Mesendoderm (in vitro differentiated cells): ENCODE measurements around the gene STX11.

ENCODE experiments used
- DNase-seq: peaks from one replicate; pipeline ENCODE4 v3.0.0; 2013
- H2AK5ac ChIP-seq: 2 replicates; pipeline ENCODE4 v1.6.1; 2013; ENCODE audit warnings: low read length, inconsistent platforms
- H2BK120ac ChIP-seq: 2 replicates; pipeline ENCODE4 v1.6.1; 2013; ENCODE audit warnings: low read depth, mild to moderate bottlenecking, low read length, moderate library complexity, mixed read lengths
- H2BK15ac ChIP-seq: replicated peaks from 2 replicates; pipeline ENCODE4 v1.6.1; 2013; ENCODE audit warnings: low read depth, mild to moderate bottlenecking, moderate library complexity
- H2BK5ac ChIP-seq: 2 replicates; pipeline ENCODE4 v1.6.1; 2013; ENCODE audit warnings: low read length, inconsistent platforms
- H3K18ac ChIP-seq: 2 replicates; pipeline ENCODE4 v1.6.1; 2013; ENCODE audit warnings: mild to moderate bottlenecking, low read length, mixed read lengths
- H3K23ac ChIP-seq: one replicate; pipeline ENCODE4 v1.6.1; 2013; ENCODE audit warnings: low read length
- H3K27ac ChIP-seq: 2 replicates; pipeline ENCODE4 v1.5.1; 2013; ENCODE audit warnings: low read depth, mild to moderate bottlenecking, inconsistent platforms, low read length, moderate library complexity
- H3K27me3 ChIP-seq: 2 replicates; pipeline ENCODE4 v1.6.1; 2013; ENCODE audit warnings: low read length, control low read depth, mild to moderate bottlenecking, inconsistent platforms; ENCODE audit not compliant: insufficient read depth, poor library complexity
- H3K36me3 ChIP-seq: 2 replicates; pipeline ENCODE4 v1.6.1; 2013; ENCODE audit warnings: low read length, inconsistent platforms; ENCODE audit not compliant: control insufficient read depth, insufficient read depth
- H3K4ac ChIP-seq: one replicate; pipeline ENCODE4 v1.6.1; 2013; ENCODE audit warnings: low read depth, mild to moderate bottlenecking, low read length, moderate library complexity
- H3K4me1 ChIP-seq: 2 replicates; pipeline ENCODE4 v1.6.1; 2013; ENCODE audit warnings: low read depth, low read length, inconsistent platforms; ENCODE audit not compliant: control insufficient read depth
- H3K4me2 ChIP-seq: 2 replicates; pipeline ENCODE4 v1.6.1; 2013; ENCODE audit warnings: low read length
- H3K4me3 ChIP-seq: 2 replicates; pipeline ENCODE4 v1.5.1; 2013; ENCODE audit warnings: mild to moderate bottlenecking, low read length
- H3K56ac ChIP-seq: one replicate; pipeline ENCODE4 v1.6.1; 2013; ENCODE audit warnings: low read length
- H3K79me1 ChIP-seq: 2 replicates; pipeline ENCODE4 v1.6.1; 2013; ENCODE audit warnings: low read length, inconsistent platforms
- H3K79me2 ChIP-seq: 2 replicates; pipeline ENCODE4 v1.6.1; 2013; ENCODE audit warnings: mild to moderate bottlenecking, low read length; ENCODE audit not compliant: control insufficient read depth, insufficient read depth
- H3K9ac ChIP-seq: 2 replicates; pipeline ENCODE4 v1.6.1; 2013; ENCODE audit warnings: low read length, inconsistent platforms
- H4K5ac ChIP-seq: one replicate; pipeline ENCODE4 v1.6.1; 2013; ENCODE audit warnings: low read length
- H4K8ac ChIP-seq: one replicate; pipeline ENCODE4 v1.6.1; 2013; ENCODE audit warnings: low read depth, mild to moderate bottlenecking, control low read depth, low read length, moderate library complexity
- WGBS: extraction: QIAGEN DNeasy Blood & Tissue Kit; methylation state at CpG from one replicate; pipeline ENCODE4 v1.1.7; 2013; ENCODE audit warnings: low lambda C conversion rate, missing lambda C conversion rate; ENCODE audit not compliant: insufficient coverage; ENCODE audit errors: extremely low coverage; 5-methylcytosine and 5-hydroxymethylcytosine counted together

Gene STX11

GRCh38 chr6:144143106-144143505 is 7.2 kb upstream of the STX11 start:
- no peak overlapping the region for H2BK15ac ChIP-seq
- H3K27ac ChIP-seq = no peak overlapping the region
- no peak overlapping the region for H2AK5ac ChIP-seq
- H3K4ac ChIP-seq = no peak overlapping the region
- H3K9ac ChIP-seq = no peak overlapping the region
- WGBS = no CpG with 5 or more reads among the region's 1 CpG
- H4K5ac ChIP-seq = no peak overlapping the region
- H3K23ac ChIP-seq = no peak overlapping the region
- no peak overlapping the region for H3K4me3 ChIP-seq
- no peak overlapping the region for H2BK5ac ChIP-seq
- no peak overlapping the region for H3K18ac ChIP-seq
- H3K4me2 ChIP-seq = no peak overlapping the region
- H4K8ac ChIP-seq = no peak overlapping the region
- H3K79me2 ChIP-seq = no peaks in the 10 kb centered on the region
- H3K56ac ChIP-seq = no peak overlapping the region
- H3K36me3 ChIP-seq = no peaks in the 10 kb centered on the region
- no peaks in the 10 kb centered on the region for H3K4me1 ChIP-seq
- no peak for DNase-seq
- no peaks in the 10 kb centered on the region for H3K27me3 ChIP-seq
- no peak overlapping the region for H2BK120ac ChIP-seq
- no peaks in the 10 kb centered on the region for H3K79me1 ChIP-seq

- Histone ChIP-seq H3K4me2 (no peak overlapping the region), H3K36me3 (no peaks in the 10 kb centered on the region), H4K5ac (no peak overlapping the region), H3K27ac (no peak overlapping the region), H4K8ac (no peak overlapping the region), H2AK5ac (no peak overlapping the region), H3K79me2 (no peaks in the 10 kb centered on the region), H3K4ac (no peak overlapping the region), H3K4me1 (no peaks in the 10 kb centered on the region), H2BK5ac (no peak overlapping the region), H3K79me1 (no peaks in the 10 kb centered on the region), H3K23ac (no peak overlapping the region), H3K27me3 (peaks cover 3% of the 10 kb centered on the region), H3K18ac (no peak overlapping the region), H2BK15ac (no peak overlapping the region), H2BK120ac (no peak overlapping the region), H3K9ac (no peak overlapping the region), H3K4me3 (no peak overlapping the region), H3K56ac (no peak overlapping the region)
- DNase-seq = no peak
Measured at GRCh38 chr6:144143878-144144277, 6.4 kb upstream of the STX11 start.

GRCh38 chr6:144144996-144145395 is 5.3 kb upstream of the STX11 start:
- WGBS = no CpG with 5 or more reads among the region's 1 CpG
- Histone ChIP-seq H3K36me3 (no peaks in the 10 kb centered on the region), H3K18ac (no peak overlapping the region), H3K4me2 (no peak overlapping the region), H3K23ac (no peak overlapping the region), H3K79me1 (no peaks in the 10 kb centered on the region), H3K9ac (no peak overlapping the region), H2BK15ac (no peak overlapping the region), H3K79me2 (no peaks in the 10 kb centered on the region), H2BK5ac (no peak overlapping the region), H3K4me3 (no peak overlapping the region), H4K8ac (no peak overlapping the region), H2BK120ac (no peak overlapping the region), H2AK5ac (no peak overlapping the region), H3K56ac (no peak overlapping the region), H3K27me3 (peaks cover 7% of the 10 kb centered on the region), H3K27ac (no peak overlapping the region), H4K5ac (no peak overlapping the region), H3K4ac (no peak overlapping the region), H3K4me1 (no peaks in the 10 kb centered on the region)
- no peak for DNase-seq

- Histone ChIP-seq H2AK5ac (no peak overlapping the region), H3K4me2 (no peak overlapping the region), H2BK5ac (no peak overlapping the region), H3K27me3 (peaks cover 7% of the 10 kb centered on the region), H3K4me1 (no peaks in the 10 kb centered on the region), H3K4me3 (no peak overlapping the region), H3K23ac (no peak overlapping the region), H3K79me2 (no peaks in the 10 kb centered on the region), H2BK120ac (no peak overlapping the region), H3K36me3 (no peaks in the 10 kb centered on the region), H3K18ac (no peak overlapping the region), H3K27ac (no peak overlapping the region), H4K5ac (no peak overlapping the region), H3K4ac (no peak overlapping the region), H3K9ac (no peak overlapping the region), H4K8ac (no peak overlapping the region), H3K79me1 (no peaks in the 10 kb centered on the region), H2BK15ac (no peak overlapping the region), H3K56ac (no peak overlapping the region)
- no CpG with 5 or more reads among the region's 2 CpGs for WGBS
- DNase-seq = no peak
Measured at GRCh38 chr6:144145541-144145940, 4.8 kb upstream of the STX11 start.

- H3K4ac ChIP-seq = no peak overlapping the region
- no peak overlapping the region for H3K27ac ChIP-seq
- H3K4me3 ChIP-seq = no peak overlapping the region
- H2BK5ac ChIP-seq = no peak overlapping the region
- no CpG with 5 or more reads among the region's 4 CpGs for WGBS
- H3K4me2 ChIP-seq = no peak overlapping the region
- H3K27me3 ChIP-seq = peaks cover 7% of the 10 kb centered on the region
- no peak overlapping the region for H2AK5ac ChIP-seq
- H2BK15ac ChIP-seq = no peak overlapping the region
- H3K23ac ChIP-seq = no peak overlapping the region
- H4K5ac ChIP-seq = no peak overlapping the region
- no peak for DNase-seq
- H3K79me2 ChIP-seq = no peaks in the 10 kb centered on the region
- no peak overlapping the region for H3K18ac ChIP-seq
- no peak overlapping the region for H2BK120ac ChIP-seq
- peaks cover 3% of the 10 kb centered on the region for H3K4me1 ChIP-seq
- no peaks in the 10 kb centered on the region for H3K79me1 ChIP-seq
- no peaks in the 10 kb centered on the region for H3K36me3 ChIP-seq
- H3K9ac ChIP-seq = no peak overlapping the region
- H3K56ac ChIP-seq = no peak overlapping the region
- H4K8ac ChIP-seq = no peak overlapping the region
Measured at GRCh38 chr6:144148886-144149285, 1.4 kb upstream of the STX11 start.

GRCh38 chr6:144149558-144149893 is 791 bp upstream of the STX11 start:
- Histone ChIP-seq H2BK15ac (no peak overlapping the region), H2BK120ac (no peak overlapping the region), H3K56ac (peak overlapping the region; percentile 71), H4K8ac (no peak overlapping the region), H2AK5ac (no peak overlapping the region), H3K27ac (no peak overlapping the region), H3K27me3 (peaks cover 7% of the 10 kb centered on the region), H3K79me2 (no peaks in the 10 kb centered on the region), H3K79me1 (no peaks in the 10 kb centered on the region), H3K4me2 (peak overlapping the region; percentile 92), H4K5ac (no peak overlapping the region), H3K36me3 (no peaks in the 10 kb centered on the region), H3K4me1 (peaks cover 3% of the 10 kb centered on the region), H3K4ac (no peak overlapping the region), H3K9ac (no peak overlapping the region), H3K4me3 (no peak overlapping the region), H3K18ac (no peak overlapping the region), H3K23ac (no peak overlapping the region), H2BK5ac (no peak overlapping the region)
- no CpG with 5 or more reads among the region's 14 CpGs for WGBS
- DNase-seq = no peak
